Small intestine (tissue), 7 donors: ENCODE data around the gene C3orf22. TPM values are rescaled to one million over a fixed set of nuclear protein-coding genes. Genes with fewer than 3 reads are reported as not detected.

Source experiments
- DNase-seq, 2 donors: peaks; one replicate each; pipeline versions ENCODE4 v3.0.0 to v3.0.0-alpha.2; 2013
- FAIRE-seq: peaks from 2 replicates; lab custom pipeline; 2012; peaks lifted over from hg19 to GRCh38; lab: Jason Lieb, UNC
- H3K27ac ChIP-seq, 3 donors: one replicate each; pipeline ENCODE4 v1.5.1; 2013; ENCODE audit warnings: low read length in 2 of 3, mild to moderate bottlenecking in 2 of 3, control low read depth in 1 of 3, inconsistent platforms in 1 of 3, low read depth in 1 of 3, moderate library complexity in 1 of 3
- H3K27me3 ChIP-seq, 3 donors: one replicate each; pipeline ENCODE4 v1.6.1; 2013; ENCODE audit warnings: low read length in 3 of 3, inconsistent platforms in 1 of 3; ENCODE audit not compliant: control insufficient read depth in 3 of 3, insufficient read depth in 3 of 3
- H3K36me3 ChIP-seq, 3 donors: one replicate each; pipeline ENCODE4 v1.6.1; 2013; ENCODE audit warnings: low read length in 3 of 3, inconsistent platforms in 1 of 3, low read depth in 1 of 3, mild to moderate bottlenecking in 1 of 3, moderate library complexity in 1 of 3; ENCODE audit not compliant: control insufficient read depth in 3 of 3, insufficient read depth in 2 of 3
- H3K4me1 ChIP-seq, 3 donors: one replicate each; pipeline ENCODE4 v1.6.1; 2013; ENCODE audit warnings: low read length in 2 of 3, inconsistent platforms in 1 of 3, low read depth in 1 of 3, mild to moderate bottlenecking in 1 of 3, moderate library complexity in 1 of 3; ENCODE audit not compliant: control insufficient read depth in 3 of 3, insufficient read depth in 2 of 3
- H3K4me3 ChIP-seq, 3 donors: one replicate each; pipeline ENCODE4 v1.5.1; 2013; ENCODE audit warnings: low read length in 3 of 3, control low read depth in 1 of 3, inconsistent platforms in 1 of 3, low read depth in 1 of 3, mild to moderate bottlenecking in 1 of 3, moderate library complexity in 1 of 3
- H3K9me3 ChIP-seq, 2 donors: one replicate each; pipeline ENCODE4 v1.6.1; 2013; ENCODE audit warnings: low read depth in 1 of 2, low read length in 1 of 2; ENCODE audit not compliant: control insufficient read depth in 2 of 2, insufficient read depth in 1 of 2
- WGBS, 3 donors: extraction: QIAGEN DNeasy Blood & Tissue Kit; methylation state at CpG; one replicate each; pipeline ENCODE4 v1.1.7; 2013; 5-methylcytosine and 5-hydroxymethylcytosine counted together
- polyA plus RNA-seq, 4 donors: library from polyadenylated mRNA; stranded (reverse) in 3 of 4; unstranded in 1 of 4; fragments of 200-250 nt in 3 of 4; fragments of 120-200 nt in 1 of 4; gene quantifications; one replicate each; pipeline versions ENCODE4 v1.2.1 to v1.2.3, GENCODE V29; 2013
- donor health status: healthy with polysubstance abuse.
- donor health status: control.
- donor health status: control.
- donor health status: Bipolar disorder and iron deficiency.
- donor health status: healthy.

The C3orf22 gene
- polyA plus RNA-seq, 4 donors = 0.78 TPM; not detected in 3

GRCh38 chr3:126568776-126569342 is 10.1 kb upstream of the C3orf22 start:
- Histone ChIP-seq H3K27ac (no peak overlapping the region), H3K4me1 (no peaks in the 10 kb centered on the region), H3K9me3 (no peaks in the 10 kb centered on the region), H3K4me3 (no peak overlapping the region), H3K27me3 (no peaks in the 10 kb centered on the region), H3K36me3 (no peaks in the 10 kb centered on the region)
- 58 to 71% (median 65%) methylated on average over 3 of the region's 3 CpGs for WGBS, 3 donors
- DNase-seq (no peak), FAIRE-seq (no peak)

DNA sequence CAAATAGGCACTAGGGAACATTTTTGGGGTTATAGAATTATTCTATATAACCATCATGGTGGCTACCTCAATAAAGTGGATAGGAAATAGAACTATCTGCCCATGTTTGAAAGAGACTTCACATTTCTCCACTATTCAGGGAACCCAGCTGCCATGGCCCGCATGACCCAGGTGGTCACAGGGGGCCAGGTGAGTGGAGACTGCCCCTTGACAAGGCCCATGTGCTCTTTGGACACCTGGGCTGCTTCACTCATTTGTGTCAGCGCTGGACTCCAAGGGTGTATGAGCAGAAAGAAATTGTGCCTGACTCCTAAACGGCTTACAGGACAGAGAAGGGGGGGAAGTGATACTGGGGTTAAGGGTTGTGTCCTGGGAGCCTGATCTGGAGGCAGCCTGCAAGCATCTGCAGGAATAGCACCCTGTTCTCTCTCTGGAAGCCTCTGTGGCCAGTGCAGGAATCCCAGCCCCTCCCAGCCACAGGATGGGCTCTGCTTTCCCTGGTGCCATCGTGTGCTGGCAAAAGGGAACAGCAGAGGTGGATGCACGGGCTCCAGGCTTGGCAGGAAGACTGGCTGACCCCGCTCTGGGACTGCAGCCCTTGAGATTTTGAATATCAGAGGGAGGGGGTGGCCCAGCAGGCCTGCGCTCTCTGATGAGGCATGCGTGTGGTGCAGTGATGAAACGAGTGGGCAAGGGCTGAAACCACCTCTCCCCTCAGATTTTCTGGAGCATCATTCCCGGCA is 9.1 kb upstream of the C3orf22 start:
- no peaks in the 10 kb centered on the region for H3K36me3 ChIP-seq
- no peak overlapping the region for H3K27ac ChIP-seq
- H3K4me3 ChIP-seq = no peak overlapping the region
- FAIRE-seq (no peak), DNase-seq (peak in 1 of 2 donors; percentile 16)
- no peaks in the 10 kb centered on the region for H3K4me1 ChIP-seq
- H3K27me3 ChIP-seq = no peaks in the 10 kb centered on the region
- WGBS, 3 donors = 57 to 58% (median 57%) methylated on average over 10 of the region's 10 CpGs
- no peaks in the 10 kb centered on the region for H3K9me3 ChIP-seq

GRCh38 chr3:126562737-126563276 is 4.1 kb upstream of the C3orf22 start:
- H3K4me1 ChIP-seq = no peaks in the 10 kb centered on the region
- FAIRE-seq (no peak), DNase-seq (no peak)
- WGBS, 3 donors = 62 to 81% (median 77%) methylated on average over 2 of the region's 2 CpGs
- H3K9me3 ChIP-seq = no peaks in the 10 kb centered on the region
- no peaks in the 10 kb centered on the region for H3K36me3 ChIP-seq
- no peak overlapping the region for H3K4me3 ChIP-seq
- H3K27ac ChIP-seq = no peak overlapping the region
- no peaks in the 10 kb centered on the region for H3K27me3 ChIP-seq

- no peaks in the 10 kb centered on the region for H3K36me3 ChIP-seq
- no peak overlapping the region for H3K4me3 ChIP-seq
- WGBS, 3 donors = 71 to 79% (median 73%) methylated on average over 6 of the region's 6 CpGs
- DNase-seq (no peak), FAIRE-seq (no peak)
- no peaks in the 10 kb centered on the region for H3K4me1 ChIP-seq
- H3K27me3 ChIP-seq = no peaks in the 10 kb centered on the region
- no peaks in the 10 kb centered on the region for H3K9me3 ChIP-seq
- no peak overlapping the region for H3K27ac ChIP-seq
Observed at GRCh38 chr3:126557761-126558160, 971 bp downstream of the C3orf22 start.

DNA sequence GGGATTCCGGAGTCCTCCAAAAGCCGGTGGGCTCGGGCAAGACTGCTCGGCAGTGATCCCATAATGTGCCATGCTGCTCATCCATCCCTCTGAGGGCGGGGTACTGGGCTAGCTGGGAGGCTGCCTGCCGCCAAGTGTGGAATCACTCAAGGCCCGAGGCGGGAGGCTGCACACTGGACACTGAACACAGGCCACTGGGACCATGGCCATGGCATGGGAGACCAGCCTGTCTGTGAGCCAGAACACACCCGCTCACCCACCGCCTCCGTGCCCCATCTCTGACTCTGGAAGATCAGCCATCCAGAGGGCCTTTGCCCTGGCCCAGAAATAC is 1.4 kb downstream of the C3orf22 start:
- Histone ChIP-seq H3K36me3 (no peaks in the 10 kb centered on the region), H3K27ac (no peak overlapping the region), H3K4me1 (no peaks in the 10 kb centered on the region), H3K9me3 (no peaks in the 10 kb centered on the region), H3K27me3 (no peaks in the 10 kb centered on the region), H3K4me3 (no peak overlapping the region)
- FAIRE-seq (no peak), DNase-seq (no peak)
- 86 to 94% (median 91%) methylated on average over 11 of the region's 11 CpGs for WGBS, 3 donors

DNA sequence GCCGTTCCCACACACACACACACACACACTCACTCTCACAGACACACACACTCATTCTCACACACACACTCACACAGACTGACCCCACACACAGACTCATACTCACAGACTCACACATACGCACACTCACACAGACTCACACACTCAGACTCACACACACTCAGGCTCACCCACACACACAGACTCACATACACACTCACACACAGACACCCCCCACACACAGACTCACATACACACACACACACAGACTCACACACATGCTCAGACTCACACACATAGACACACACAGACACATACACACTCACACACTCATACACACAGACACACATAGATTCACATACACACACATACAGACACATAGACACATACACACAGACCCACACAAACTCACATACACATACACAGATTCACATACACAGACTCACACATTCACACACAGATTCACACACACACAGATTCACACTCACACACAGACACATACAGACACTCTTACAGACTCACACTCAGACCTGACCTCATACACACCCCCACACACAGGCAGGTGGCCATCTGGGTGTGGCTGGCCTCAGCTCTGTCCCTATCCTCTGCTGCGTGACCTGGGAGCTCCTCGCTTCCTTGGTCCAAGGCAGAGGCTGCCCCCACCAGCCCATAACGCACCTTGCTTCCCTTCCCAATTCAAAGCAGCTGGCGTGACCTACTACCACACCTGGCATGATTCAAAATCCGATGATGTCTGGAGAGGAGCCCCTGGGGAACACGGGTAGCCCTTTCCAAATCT is 1.9 kb downstream of the C3orf22 start:
- Histone ChIP-seq H3K4me1 (no peaks in the 10 kb centered on the region), H3K4me3 (no peak overlapping the region), H3K27me3 (no peaks in the 10 kb centered on the region), H3K36me3 (no peaks in the 10 kb centered on the region), H3K27ac (no peak overlapping the region), H3K9me3 (no peaks in the 10 kb centered on the region)
- FAIRE-seq (no peak), DNase-seq (no peak)
- 68 to 84% (median 79%) methylated on average over 8 of the region's 8 CpGs for WGBS, 3 donors

DNA sequence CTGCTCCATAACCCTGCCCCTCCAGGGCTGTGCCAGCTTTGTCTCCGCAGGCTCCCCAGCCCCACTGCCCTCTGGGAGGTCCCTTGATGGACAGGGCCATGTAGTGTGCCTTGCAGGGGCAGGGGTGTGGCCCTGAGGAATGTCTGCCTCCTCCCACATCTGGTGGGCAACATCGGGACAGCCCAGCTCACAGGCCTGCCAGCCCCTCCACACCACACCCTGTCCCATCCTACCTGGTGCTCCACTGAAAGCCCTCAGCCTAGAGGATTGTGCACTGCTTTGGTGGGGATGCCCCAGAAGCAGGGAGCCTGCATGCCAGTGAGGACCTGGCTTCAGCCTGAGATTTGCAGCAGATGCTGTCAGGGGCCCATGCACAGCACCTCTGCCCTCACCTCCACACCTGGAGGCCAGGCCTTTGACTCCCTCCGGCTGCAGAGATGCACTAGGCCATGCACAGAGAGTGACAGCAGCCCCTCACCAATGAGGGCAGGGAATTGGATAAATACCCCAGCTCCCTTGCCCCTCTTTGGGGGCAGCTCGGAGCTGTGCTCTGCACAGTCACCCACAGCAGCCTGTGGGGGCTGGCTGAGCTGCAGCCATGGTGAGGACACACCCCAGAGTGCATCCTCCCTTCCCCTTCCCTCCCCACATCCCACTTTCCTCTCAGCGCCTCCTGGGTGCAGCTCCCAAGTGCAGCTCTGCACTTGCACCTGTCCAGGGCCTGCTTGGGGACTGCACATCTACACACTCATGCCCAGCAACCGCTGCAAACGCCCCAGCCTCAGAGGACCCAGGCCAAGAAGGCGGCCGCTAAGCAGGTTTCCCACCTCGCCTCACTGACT is 2.7 kb downstream of the C3orf22 start:
- 69 to 80% (median 76%) methylated on average over 8 to 10 of the region's 10 CpGs for WGBS, 3 donors
- Histone ChIP-seq H3K4me1 (no peaks in the 10 kb centered on the region), H3K27me3 (no peaks in the 10 kb centered on the region), H3K27ac (no peak overlapping the region), H3K9me3 (no peaks in the 10 kb centered on the region), H3K36me3 (no peaks in the 10 kb centered on the region), H3K4me3 (no peak overlapping the region)
- no peak for DNase-seq
- no peak for FAIRE-seq
